DND-41 (cell line): ENCODE data around the gene CPNE5.

Source experiments
- ATAC-seq: fragments of 200-7000 bp; cut with Tn5 transposase; 3 replicates; pipeline ENCODE4 v1.9.1; 2021; ENCODE audit warnings: low read depth; ENCODE audit not compliant: insufficient read depth
- DNase-seq: peaks from one replicate; pipeline ENCODE4 v3.0.0-alpha.2; 2020
- H2AFZ ChIP-seq: 2 replicates; pipeline ENCODE4 v1.6.0; 2012; ENCODE audit warnings: low read depth, low read length
- H3K27ac ChIP-seq: 2 replicates; pipeline ENCODE4 v1.5.1; 2012; ENCODE audit warnings: low read length, inconsistent platforms
- H3K27me3 ChIP-seq: fragments of 200-600 bp; sonication (generic); 2 replicates; pipeline ENCODE4 v1.6.0; 2012; ENCODE audit warnings: low read length, mild to moderate bottlenecking, inconsistent platforms; ENCODE audit not compliant: insufficient read depth, poor library complexity
- H3K36me3 ChIP-seq: 2 replicates; pipeline ENCODE4 v1.5.1; 2012; ENCODE audit warnings: low read length, inconsistent platforms; ENCODE audit not compliant: insufficient read depth
- H3K4me1 ChIP-seq: 2 replicates; pipeline ENCODE4 v1.5.1; 2012; ENCODE audit warnings: mild to moderate bottlenecking, low read length; ENCODE audit not compliant: insufficient read depth
- H3K4me2 ChIP-seq: 2 replicates; pipeline ENCODE4 v1.6.0; 2012; ENCODE audit warnings: mild to moderate bottlenecking, moderate library complexity, low read length, inconsistent platforms; ENCODE audit not compliant: insufficient read depth
- H3K4me3 ChIP-seq, 2 experiments: fragments of 200-600 bp in 1 of 2; shearing (Covaris generic) in 1 of 2; 2 replicates each; pipeline ENCODE4 v1.5.1; 2012 to 2016; ENCODE audit warnings: inconsistent platforms in 2 of 2, low read length in 2 of 2, mild to moderate bottlenecking in 2 of 2, low read depth in 1 of 2, moderate library complexity in 1 of 2
- H3K79me2 ChIP-seq: 2 replicates; pipeline ENCODE4 v1.6.0; 2012; ENCODE audit warnings: low read length, inconsistent platforms; ENCODE audit not compliant: insufficient read depth
- H3K9ac ChIP-seq: 2 replicates; pipeline ENCODE4 v1.6.0; 2012; ENCODE audit warnings: low read depth, mild to moderate bottlenecking, inconsistent platforms, low read length, moderate library complexity
- H3K9me3 ChIP-seq: 2 replicates; pipeline ENCODE4 v1.5.1; 2012; ENCODE audit warnings: low read length, moderate library complexity, mild to moderate bottlenecking, inconsistent platforms; ENCODE audit not compliant: insufficient read depth, severe bottlenecking
- H4K20me1 ChIP-seq: 2 replicates; pipeline ENCODE4 v1.6.0; 2012; ENCODE audit warnings: low read length; ENCODE audit not compliant: insufficient read depth
- CTCF ChIP-seq: IDR thresholded peaks from 2 replicates; pipeline ENCODE4 v1.5.1; 2012; ENCODE audit warnings: borderline replicate concordance, low read length, moderate library complexity, mild to moderate bottlenecking; ENCODE audit not compliant: poor library complexity, severe bottlenecking; ENCODE audit errors: extremely low read depth
- EZH2 ChIP-seq: IDR thresholded peaks from 3 replicates; pipeline ENCODE4 v1.6.1; 2012; ENCODE audit warnings: borderline replicate concordance, low read depth, mild to moderate bottlenecking, moderate library complexity, low read length, inconsistent platforms; ENCODE audit not compliant: severe bottlenecking

The CPNE5 gene

DNA sequence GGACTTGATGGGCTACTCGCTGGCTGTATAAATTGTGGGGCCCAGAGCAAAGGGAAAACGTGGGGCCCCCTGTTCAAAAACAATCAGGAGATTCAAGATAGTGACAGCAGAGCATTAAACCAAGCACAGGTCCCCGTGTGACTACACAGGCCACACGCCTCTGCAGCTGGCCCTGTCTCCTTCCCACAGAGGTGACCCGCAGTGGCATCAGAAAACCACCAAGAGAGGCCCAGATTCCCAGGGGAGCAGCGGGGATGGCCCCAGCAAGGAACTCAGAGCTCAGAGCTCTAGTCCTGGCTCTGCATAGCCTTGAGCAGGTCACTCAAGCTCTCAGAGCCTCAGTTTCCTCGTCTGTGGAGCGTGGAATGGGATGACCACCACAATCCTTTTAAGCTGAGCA lies 57.6 kb downstream of the CPNE5 start:
- TF ChIP-seq CTCF = no peak
- no peak for TF ChIP-seq EZH2
- peak; percentile 84 for DNase-seq
- H3K4me2 ChIP-seq = no peak overlapping the region
- peak; percentile 66 for ATAC-seq
- no peaks in the 10 kb centered on the region for H3K79me2 ChIP-seq
- no peaks in the 10 kb centered on the region for H3K27me3 ChIP-seq
- peak overlapping the region; percentile 75 for H3K27ac ChIP-seq
- H3K4me3 ChIP-seq = no peak overlapping the region
- no peak overlapping the region for H2AFZ ChIP-seq
- H3K36me3 ChIP-seq = no peaks in the 10 kb centered on the region
- peaks cover 59% of the 10 kb centered on the region for H3K4me1 ChIP-seq
- no peaks in the 10 kb centered on the region for H4K20me1 ChIP-seq
- peak overlapping the region; percentile 36 for H3K9ac ChIP-seq
- no peaks in the 10 kb centered on the region for H3K9me3 ChIP-seq

DNA sequence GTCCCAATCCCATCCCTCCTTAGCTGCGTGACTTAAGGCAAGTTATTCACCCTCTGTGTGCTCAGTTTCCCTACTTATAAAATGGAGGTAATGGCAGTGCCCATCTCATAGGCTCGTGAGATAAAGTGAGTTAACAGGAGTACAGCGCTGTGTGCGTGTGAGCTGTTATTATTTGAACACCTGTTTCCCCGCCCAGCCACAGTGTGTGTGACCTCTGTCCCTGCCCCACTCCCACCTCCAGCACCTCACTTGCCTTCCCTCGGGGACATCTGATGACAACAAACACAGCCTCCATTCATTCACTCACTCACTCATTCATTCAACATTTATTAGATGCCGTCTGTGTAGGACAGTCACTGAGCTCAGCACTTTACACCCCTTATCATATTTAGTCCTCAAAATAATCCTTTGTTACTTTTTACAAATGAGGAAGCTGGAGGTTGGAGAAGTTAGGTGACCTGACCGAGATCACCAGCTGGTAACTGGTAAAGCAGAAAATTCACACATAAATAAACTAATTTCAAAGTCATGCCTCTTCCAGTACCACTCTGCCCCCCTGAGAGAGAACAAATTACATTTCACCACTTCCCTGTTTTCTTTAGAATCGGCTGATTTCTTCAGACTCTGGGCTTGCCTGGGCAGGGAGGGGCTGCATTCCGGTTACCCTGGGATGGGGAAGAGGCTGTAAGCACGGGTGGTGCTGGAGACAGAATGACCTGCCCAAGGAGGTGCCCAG lies 58.6 kb downstream of the CPNE5 start:
- H2AFZ ChIP-seq = no peak overlapping the region
- peaks cover 70% of the 10 kb centered on the region for H3K4me1 ChIP-seq
- H3K27me3 ChIP-seq = no peaks in the 10 kb centered on the region
- no peak overlapping the region for H3K4me3 ChIP-seq
- no peak for TF ChIP-seq CTCF
- no peak for TF ChIP-seq EZH2
- no peaks in the 10 kb centered on the region for H3K36me3 ChIP-seq
- peak overlapping the region; percentile 75 for H3K27ac ChIP-seq
- H3K9ac ChIP-seq = peak overlapping the region; percentile 36
- no peak for ATAC-seq
- H3K79me2 ChIP-seq = no peaks in the 10 kb centered on the region
- no peaks in the 10 kb centered on the region for H3K9me3 ChIP-seq
- no peaks in the 10 kb centered on the region for H4K20me1 ChIP-seq
- peak; percentile 50 for DNase-seq
- no peak overlapping the region for H3K4me2 ChIP-seq

- Histone ChIP-seq H3K4me2 (no peak overlapping the region), H3K9ac (no peak overlapping the region), H3K9me3 (no peaks in the 10 kb centered on the region), H3K27ac (peak overlapping the region; percentile 47), H3K36me3 (no peaks in the 10 kb centered on the region), H4K20me1 (no peaks in the 10 kb centered on the region), H3K79me2 (no peaks in the 10 kb centered on the region), H3K4me3 (no peak overlapping the region), H3K4me1 (peaks cover 80% of the 10 kb centered on the region), H3K27me3 (no peaks in the 10 kb centered on the region), H2AFZ (no peak overlapping the region)
- DNase-seq = no peak
- ATAC-seq = no peak
- TF ChIP-seq EZH2 = no peak
- no peak for TF ChIP-seq CTCF
Observed at GRCh38 chr6:36779227-36779626, 60.0 kb downstream of the CPNE5 start.
